ENCODE results near the gene MS4A6E.

DNA sequence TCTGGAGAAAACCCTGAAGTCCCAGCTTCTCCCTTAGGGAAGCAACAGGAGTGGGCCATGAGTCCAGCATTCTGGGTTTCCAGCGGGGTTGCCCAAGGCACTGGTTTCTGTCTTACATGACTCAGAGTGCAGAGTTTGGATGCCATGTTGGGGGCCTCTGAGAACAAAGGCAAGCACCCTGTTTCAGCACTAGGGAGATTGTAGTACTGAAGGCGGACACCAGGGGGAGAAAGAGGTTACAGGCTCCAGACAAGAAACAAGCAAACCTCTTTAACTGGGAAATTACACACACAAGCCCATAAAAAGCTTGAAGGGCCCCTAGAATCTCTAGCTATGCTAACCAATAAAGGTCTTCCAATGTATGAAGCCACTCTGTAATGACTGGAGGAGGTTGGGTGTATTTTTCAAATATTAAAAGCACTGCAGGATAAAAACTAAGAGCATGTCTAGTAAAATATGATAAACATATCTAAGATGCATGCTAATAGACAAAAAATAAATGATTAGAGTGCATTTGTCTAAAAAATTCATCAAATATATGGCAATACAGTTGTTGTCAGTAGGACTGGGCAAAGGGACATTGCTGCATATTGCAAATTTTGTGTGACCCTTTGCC lies 7.1 kb downstream of the MS4A6E start:
- TF ChIP-seq, protein P1, sequence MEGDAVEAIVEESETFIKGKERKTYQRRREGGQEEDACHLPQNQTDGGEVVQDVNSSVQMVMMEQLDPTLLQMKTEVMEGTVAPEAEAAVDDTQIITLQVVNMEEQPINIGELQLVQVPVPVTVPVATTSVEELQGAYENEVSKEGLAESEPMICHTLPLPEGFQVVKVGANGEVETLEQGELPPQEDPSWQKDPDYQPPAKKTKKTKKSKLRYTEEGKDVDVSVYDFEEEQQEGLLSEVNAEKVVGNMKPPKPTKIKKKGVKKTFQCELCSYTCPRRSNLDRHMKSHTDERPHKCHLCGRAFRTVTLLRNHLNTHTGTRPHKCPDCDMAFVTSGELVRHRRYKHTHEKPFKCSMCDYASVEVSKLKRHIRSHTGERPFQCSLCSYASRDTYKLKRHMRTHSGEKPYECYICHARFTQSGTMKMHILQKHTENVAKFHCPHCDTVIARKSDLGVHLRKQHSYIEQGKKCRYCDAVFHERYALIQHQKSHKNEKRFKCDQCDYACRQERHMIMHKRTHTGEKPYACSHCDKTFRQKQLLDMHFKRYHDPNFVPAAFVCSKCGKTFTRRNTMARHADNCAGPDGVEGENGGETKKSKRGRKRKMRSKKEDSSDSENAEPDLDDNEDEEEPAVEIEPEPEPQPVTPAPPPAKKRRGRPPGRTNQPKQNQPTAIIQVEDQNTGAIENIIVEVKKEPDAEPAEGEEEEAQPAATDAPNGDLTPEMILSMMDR (IDR thresholded peaks at IDR 0.05 in 4 of 5, conservative IDR thresholded peaks at IDR 0.05 in 1 of 5): peak in 2 of 5 experiments; percentile 44 to 48
- TF ChIP-seq POLR2A (IDR thresholded peaks at IDR 0.05): no peak

All from gastrocnemius medialis (tissue), 4 donors.